Measurements from ENCODE around the gene RGS6.
A peak's percentile ranks its signal among the peaks of the same experiment; 100 is the strongest.
"Not testable (repeated sequence)": the region's sequence is repeated elsewhere in the genome, so short reads cannot be mapped to it uniquely, and the experiment has no call there.

The RGS6 gene

DNA sequence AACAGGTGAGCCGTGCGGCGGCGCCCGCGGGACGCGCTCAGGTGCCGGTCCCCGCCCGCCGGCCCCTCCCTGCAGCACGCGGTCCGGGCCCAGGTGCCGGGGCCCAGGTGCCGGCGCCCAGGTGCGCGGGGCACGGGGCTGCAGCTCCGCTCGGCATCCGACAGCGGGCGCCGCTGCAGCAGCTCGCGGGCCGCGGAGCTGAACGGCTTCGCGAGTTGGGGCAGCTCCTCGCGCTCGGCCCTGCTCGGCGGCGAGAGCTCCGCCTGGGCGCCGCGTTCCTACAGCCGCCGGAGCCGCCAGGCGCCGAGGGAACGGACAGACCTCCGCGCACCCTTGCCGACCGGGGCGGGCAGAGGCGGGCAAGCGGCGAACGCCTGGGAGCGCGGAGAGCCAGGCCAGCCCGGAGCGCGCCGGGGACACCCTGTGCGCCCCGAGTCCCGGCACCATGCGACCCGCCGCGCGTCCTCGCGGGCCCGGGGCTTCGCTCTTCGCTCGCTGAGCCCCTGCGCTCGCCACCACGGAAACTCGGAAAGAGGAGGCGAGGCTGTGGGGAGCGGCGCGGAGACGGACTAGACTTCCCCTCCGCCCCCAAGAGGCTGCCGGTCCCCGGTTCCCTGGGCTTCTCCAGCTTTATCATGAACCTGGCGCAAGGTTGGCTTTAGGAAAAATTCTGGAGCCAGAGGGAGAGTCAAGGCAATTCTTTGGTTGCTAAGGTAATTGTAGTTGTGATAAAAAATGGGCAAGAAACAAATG lies at the start of gene RGS6:
TSS of gene RGS6 (plus strand) at position 201 of the 753 bp plus-strand sequence.
- no peak for DNase-seq

DNA sequence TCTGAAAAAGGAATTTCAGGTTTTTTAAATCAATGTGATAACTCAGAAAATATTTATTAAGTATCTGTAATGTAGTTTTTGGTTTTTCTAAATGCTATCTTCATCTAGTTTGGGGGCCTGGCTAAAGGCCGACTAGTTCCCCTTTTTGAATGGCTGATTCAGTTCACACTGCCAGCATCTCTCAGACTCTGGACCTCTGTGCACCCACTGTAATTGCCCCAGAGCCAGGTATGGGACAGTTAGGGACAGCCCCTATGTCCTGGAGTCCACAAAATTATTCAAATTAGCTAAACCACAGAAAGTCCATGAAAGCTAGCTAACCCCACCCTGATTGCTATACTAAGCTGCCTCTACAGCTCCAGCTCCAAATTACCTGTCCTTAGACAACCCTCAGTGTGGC lies 49.1 kb upstream of the RGS6 start:
- no peak for DNase-seq

DNA sequence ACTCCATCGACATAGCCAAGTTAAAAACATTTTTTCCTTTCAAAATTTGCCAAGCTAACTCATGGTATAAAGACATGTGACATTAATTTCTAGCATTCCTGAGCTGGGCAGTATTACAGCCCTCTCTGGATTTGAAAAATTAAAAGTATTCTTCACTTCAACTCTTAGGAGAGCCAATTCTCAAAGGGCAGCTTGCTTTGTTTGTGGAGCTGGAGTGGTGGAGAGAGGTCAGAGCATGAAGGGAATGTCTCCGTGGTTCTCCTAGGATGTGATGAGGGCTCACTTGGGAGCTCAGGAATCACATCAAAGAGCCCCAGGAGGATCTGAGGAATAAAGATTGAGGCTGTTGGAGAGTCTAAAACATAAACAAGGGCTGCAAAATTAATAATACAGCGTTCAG lies 46.9 kb upstream of the RGS6 start:
- DNase-seq = no peak

DNA sequence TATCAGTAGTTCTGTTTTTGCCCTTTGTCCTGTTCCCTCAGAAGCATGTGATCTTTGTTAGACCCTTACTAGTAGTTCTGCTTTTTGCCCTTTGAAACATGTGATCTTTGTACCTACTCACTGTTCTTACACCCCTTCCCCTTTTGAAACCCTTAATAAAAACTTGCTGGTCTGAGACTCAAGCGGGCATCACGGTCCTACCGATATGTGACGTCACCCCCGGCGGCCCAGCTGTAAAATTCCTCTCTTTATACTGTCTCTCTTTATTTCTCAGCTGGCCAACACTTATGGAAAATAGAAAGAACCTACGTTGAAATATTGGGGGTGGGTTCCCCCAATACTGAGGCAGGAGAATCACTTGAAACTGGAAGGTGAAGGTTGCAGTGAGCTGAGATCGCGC lies 44.4 kb upstream of the RGS6 start:
- not testable (repeated sequence) for DNase-seq

DNA sequence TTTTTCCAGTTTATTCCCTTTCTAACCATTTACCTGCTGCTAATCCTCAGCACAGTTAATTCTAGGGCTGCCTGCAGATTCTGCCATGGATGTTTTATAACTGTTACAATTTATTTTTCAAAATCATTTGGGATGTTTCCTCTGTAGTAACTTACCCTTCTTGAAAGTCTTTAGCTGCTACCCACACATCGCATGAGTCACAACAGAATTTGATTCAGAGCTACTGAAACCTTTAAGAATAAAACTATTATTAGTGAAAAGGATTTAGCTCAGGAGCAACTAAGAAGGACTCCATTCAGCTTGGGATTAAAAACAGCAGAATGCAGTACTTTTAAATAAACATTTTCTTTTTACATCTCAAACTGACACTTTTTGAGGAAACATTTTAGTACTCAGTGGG lies 41.7 kb upstream of the RGS6 start:
- no peak for DNase-seq

DNA sequence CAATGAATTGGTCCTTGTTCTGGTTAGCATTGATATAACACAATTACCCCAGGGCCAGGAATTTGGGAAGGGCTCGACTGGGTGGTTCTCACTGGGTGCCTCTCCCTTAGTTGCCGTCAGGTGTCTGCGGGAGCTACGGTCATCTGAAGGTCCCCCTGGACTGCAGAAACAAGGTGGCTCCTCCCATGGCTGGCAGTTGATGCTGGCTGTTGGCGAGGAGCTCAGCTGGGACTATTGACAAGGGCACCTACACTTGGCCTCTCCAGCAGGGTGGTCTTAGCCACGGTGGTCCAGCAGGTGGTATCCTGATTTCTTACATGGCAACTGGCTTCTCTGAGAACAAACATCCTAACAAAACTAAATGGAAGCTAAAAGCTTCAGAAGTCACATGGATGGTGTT lies 41.0 kb upstream of the RGS6 start:
- no peak for DNase-seq

DNA sequence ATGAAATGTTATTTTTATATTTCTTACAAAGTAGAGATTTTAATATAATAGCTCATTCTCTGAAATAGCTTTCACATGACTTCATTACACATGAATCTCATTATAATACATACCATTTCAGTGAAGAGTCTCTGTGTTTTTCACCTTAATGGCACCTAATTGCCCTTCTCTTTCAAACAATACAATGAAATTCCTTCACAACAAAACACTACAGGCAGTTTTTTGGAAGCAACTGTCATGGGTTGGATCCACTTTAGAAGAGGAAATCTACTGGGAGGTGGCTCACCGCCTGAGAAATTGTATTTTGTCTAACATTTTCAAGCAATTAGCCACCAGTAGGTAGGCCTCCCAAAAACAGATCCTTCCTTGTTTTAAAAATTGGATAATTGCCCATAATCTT lies 40.3 kb upstream of the RGS6 start:
- DNase-seq = no peak

DNA sequence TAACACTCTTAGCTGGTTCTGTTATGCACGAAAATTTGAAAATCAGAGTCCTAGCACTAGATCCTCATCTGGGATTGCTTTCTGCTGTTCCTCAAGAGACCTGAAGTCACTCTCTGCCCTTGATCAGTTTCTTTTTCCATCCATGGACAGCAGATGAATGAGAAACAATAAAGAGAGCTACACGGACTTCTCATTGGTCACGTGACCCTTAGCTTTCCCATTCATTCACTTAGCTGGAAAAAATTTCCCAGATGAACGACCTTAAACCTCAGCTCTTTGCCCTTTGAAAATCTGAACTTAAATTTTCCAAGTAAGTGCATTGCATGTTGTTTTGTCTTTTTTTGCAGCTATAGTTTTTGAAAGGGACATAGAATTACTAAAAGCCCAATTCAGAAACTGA lies 27.2 kb upstream of the RGS6 start:
- DNase-seq = no peak

DNA sequence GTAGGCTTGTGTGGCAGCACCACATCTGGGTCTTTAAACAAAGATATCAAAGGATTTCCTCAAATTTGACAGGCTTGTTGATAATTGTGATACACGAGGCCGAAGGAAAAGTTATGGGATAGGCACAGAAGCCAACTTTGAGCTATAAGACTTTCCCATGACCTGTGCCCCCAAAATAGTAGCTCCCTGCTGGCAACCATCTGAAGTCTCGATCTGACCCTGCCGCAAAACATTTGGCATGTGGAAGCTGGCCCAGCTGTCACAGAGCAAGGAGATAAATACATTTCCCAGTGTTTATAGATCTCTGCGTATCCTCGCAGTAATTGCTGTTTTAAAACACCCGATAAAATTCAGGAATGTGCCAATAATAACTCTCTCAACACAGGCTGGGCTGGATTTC lies 26.4 kb upstream of the RGS6 start:
- no peak for DNase-seq

DNA sequence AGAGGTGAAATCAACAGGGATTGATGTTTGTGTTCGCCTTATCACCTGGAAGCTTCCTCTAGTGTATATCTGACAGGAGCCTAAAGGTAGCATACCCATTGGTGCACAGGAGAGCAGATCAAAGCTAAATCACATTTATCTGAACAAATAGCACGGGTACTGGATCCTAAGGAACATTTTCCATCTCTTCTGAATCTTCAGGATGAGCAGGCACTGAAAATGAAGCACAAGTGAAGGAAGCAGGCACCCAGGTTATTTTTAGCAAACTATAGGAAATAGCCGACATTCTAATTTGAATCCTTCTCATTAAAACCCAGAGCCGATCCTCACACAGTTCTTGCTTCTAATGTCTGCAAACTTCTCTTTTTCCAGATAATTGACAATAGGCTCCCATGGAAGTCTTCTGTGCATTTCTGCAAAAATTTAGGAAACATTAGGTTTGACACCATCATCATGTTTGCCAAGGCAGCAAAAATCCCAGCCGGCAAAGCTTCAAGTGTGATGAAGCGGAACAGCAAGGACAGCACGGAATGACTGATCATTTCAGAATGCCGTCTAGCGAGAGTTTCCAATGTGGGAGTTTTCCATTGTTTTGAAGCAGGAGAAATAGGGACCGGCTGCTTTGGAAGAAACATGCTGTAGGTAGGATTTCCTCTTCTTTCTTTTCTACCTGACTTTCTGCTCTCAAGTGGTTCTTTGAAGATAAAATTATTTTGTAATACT lies 24.3 kb upstream of the RGS6 start:
- peak; percentile 7 for DNase-seq

DNA sequence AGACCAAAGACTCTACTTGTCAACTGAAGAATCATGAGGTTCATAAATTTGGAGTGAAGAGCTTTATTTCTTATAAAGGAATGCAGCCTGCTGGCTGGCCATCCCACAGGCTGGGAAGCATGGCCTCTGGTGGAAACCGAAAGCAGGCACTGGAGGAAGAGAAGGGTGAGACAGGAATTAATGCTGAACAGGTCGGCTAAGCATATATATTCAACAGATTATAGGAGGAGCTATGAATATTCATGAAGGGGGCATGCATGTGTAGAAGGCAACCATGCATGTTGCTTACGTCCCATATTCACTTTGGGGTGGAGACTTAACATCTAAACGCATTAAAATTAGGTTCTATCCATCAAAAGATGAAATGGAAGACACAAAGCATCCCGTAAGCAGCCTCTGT lies 20.6 kb upstream of the RGS6 start:
- no peak for DNase-seq

DNA sequence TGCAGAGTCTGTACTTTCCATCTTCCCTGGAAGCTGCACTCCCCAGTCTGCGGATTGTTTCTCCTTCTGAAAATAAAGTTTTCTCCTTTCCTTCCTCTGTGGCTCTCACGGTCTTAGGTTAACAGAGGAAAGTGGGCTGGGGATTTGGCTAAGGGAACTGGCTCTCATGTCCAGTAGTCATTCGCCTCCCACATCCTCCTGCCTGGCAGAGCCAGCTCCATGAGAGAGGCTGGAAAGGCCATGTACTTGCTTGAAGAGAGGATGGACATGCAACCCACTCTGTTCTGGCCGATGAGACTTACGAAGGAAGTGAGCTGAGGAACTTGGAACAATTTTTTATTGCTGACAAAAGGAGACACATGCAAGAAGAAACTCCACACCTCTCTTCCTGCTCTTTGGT lies 18.9 kb upstream of the RGS6 start:
- DNase-seq = no peak

DNA sequence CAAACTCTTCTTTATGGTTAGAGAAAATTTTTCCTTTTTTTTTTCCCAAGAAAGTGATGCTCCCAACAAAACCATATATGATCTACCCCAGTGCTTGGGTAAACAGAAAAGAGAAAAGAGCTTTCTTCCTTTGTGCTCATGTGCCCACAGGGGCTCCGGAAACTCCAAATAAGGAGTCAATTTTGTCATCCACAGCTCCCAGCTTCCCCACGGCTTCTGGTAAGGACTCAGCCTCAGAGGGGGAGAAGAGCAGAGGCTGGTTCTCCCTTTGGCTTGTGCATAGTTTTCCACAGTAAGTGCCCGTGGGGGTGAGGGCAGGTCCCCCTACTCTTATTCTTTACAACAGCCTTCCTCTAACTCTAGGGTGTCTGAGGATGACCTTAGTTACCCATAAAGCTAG lies 13.3 kb upstream of the RGS6 start:
- DNase-seq = no peak

DNA sequence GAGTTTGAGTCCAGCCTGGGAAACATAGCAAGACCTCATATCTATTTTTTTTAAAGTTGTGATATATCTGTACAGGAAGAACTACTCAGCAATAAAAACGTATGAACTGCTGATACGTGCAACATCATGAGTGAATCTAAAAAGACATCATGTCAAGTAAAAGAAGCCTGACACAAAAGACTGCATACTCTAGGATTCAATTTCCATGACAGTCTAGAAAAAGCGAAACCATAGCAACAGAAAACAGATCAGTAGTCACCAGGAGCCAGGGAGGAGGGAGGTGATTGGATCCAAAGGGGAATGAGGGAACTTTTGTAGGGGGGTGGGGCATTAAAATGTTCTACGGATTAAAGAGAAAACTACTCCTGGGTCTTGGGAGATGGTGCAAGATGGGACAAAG lies 8.7 kb upstream of the RGS6 start:
- DNase-seq = no peak

DNA sequence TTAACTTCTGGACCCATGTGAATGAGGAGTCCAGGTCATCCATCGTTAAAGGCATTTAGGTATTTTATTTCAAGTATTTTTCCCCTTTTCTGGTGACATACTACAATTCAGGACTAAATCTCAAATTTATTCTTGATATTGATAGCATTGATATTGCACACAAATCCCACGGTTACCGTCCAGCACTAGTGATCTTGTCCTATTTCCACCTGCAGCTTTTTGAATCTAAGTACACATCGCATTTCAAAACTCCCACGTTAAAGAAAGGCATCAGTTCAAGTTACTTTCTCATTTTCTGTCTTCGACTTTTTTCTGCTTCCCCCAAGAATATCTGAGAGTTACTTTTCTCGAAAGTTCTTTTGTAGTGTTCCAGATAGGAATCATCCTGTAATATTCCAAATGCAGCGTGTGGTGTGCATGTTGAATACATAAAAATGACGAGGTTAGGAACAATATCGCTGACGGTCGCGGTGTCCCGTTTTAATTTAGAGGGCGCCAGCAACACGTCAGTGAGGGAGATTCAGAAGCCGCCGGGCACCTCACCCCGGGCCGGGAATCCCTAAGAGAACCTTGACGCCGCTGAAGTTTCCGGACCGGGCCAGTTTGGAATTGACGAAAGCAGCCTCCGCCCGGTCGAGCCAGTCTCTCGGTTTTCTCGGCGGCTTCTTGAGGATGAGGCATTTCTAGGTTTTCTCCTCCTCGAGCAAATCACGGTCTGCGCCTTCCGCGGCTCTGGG lies 569 bp upstream of the RGS6 start:
- DNase-seq = no peak

DNA sequence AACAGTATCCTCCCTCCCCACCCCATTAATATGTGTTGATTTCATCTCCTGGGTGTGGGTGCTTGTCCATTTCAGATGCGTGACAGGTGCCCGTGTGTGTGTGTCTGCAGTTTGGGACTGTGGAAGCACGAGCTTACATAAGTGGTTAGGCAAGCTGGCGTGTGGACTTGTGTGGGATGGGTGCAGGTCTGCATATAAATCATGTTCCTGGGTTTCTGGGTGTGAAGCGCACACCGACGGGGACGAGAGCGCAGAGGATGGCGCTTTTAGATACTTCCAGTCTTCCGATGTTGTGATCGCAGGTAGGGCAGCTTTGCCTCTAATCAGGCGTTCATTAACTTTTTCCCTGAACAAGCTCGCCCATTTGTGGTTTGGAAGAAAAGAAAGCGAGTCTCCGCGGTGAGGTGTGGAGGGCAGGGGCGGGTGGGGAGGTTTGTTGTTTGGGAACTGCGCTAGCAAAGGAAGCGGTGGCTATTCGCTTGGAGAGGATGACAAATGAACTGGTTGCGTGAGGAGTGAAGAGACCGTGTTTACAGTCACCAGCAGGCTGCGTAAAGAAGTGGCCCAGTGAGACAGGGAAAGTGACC lies 865 bp downstream of the RGS6 start:
- DNase-seq = peak; percentile 21

DNA sequence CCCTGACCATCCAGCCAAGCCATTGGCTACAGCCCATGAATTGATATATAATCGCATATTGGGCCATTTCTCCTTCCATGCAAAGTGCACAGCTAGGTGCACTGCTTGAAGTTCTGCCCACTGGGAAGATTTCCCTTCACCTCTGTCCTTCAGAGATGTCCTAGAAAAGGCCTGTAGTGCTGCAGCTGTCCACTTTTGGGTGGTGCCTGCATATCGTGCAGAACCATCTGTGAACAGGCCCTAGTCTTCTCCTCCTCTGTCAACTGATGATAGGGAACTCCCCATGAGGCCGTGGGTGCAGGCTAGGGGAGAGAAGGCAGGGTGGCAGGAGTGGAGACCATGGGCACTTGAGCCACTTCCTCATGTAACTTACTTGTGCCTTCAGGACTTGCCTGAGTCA lies 6.0 kb downstream of the RGS6 start:
- not testable (repeated sequence) for DNase-seq

DNA sequence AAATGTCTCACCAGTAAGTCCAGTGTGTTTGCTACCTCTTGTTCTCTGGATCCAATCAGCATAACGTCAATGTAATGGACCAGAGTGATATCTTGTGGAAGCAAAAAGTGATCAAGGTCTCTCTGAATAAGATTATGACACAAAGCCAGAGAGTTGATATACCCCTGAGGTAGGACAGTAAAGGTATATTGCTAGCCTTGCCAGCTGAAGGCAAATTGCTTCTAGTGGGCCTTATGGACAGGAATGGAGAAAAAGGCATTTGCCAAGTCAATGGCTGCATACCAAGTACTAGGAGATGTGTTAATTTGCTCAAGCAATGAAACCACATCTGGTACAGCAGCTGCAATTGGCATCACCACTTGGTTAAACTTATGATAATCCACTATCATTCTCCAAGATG lies 7.1 kb downstream of the RGS6 start:
- DNase-seq = not testable (repeated sequence)

DNA sequence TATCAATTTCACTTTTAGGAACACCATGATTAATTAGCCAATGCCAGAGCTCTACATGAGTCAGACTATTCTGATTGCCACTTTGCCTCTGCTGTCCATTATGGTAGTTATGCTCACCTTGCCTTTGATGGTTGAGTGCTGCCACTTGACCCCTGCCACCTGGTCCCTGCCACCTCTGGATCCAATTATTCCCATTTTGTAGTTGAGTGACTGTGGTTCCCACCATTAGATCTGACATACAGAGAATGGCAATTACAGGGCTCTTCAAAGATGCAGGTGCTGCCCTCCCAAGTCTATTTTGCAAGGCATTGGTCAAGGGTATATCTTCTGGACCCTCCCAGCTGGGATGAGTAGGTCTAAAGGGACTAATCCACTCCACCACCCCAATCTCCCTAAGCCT lies 8.3 kb downstream of the RGS6 start:
- not testable (repeated sequence) for DNase-seq

DNA sequence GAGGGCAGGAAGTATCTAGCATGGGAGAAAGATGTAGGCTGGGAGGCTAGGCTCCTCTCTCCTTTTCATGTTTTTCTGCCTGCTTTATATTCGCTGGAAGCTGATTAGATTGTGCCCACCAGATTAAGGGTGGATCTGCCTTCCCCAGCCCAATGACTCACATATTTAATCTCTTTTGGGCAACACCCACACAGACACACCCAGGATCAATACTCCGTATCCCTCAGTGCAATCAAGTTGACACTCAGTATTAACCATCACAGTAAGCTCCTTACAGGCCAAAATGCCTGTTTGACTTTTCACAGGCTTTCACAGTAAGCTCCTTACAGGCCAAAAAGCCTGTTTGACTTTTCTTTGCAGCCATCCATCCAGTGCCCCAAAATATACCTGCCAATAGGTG lies 9.4 kb downstream of the RGS6 start:
- DNase-seq = not testable (repeated sequence)

DNA sequence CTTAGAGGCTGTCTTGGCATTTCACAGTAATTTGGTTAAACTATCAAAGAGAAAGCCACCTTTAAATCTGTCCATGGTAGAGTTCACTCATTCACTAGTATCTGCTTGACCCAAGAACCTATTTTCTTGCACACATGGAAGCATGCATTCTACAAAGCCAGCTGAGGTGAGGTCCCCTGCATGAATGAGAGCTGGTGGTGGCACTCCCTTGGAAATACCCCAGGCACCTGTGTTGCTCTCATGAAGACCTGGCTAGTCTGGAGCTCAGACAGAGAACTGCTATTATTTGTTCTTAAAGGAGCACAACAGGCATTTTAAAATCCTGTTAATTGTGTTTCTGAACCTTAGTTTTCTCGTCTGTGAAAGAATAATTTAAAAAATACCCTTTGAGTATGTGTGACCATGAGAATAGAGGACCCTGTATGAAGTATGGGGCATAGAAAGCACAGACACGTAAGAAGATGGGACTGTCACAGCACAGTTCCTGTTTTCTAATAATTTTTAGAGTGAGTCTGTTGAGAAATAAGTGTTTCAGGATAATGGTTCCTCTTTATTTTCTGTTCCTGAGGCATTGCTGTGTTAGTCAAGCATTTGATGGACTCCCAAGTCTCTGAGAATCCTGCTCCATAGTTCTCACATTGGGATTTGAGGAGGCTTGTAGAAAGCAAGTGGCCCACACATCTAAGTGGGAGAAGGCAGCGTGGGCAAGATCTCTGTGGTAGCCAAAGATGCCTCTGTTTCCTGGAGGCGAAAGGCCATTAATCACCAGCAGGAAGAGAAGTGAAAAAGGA lies 10.9 kb downstream of the RGS6 start:
- no peak for DNase-seq

DNA sequence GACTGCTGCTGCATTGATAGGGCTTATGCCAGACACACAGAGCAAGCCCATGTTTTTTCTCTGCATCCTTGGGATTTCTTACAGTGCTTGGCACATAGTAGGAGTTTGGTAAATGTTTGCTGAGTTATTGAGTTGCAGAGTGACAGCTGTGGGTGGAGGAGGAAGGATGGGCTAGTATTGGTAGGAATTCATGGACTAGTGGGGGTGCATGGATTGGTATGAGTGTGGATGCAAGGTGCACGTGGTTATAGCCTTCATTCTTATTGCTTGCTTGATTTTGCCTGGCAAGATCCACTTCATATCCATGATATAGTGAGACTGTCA lies 11.4 kb downstream of the RGS6 start:
- no peak for DNase-seq

DNA sequence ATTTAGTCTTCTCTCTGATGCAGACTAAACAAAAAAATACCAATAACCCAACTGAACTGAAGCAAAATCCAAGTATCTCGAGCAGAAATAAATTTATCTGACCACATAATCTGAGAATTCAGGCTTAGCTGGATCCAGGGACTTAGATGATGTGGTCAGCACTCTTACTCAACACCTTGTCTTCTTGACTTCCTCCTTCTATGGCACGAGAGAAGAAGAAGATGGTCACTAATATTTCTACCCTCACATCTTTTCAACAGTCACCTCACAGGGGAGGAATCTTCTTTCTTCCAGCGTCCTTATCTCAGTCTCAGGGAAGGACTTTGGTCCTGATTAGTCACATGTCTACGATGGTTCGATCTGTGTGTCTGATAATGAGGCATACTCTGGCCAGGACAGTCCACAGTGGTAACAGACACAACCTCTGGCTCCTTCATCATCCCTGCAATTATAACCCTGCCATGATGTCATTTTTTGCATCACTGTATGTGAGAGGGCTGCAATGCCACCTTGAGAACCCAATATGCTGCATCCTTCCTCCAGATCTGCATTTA lies 15.8 kb downstream of the RGS6 start:
- no peak for DNase-seq

Measured in NCI-H187 treated with DMSO at 0.1 percent for 48 hours (cell line).